GM18505 (cell line): ENCODE measurements around the gene SETD1A.

Experiments used
- ATAC-seq: cut with Tn5 transposase; IDR thresholded peaks from one replicate; pipeline ENCODE4 v1.9.1; 2021; ENCODE audit not compliant: unreplicated experiment
- POLR2A ChIP-seq: IDR thresholded peaks from 4 replicates; pipeline ENCODE4 v1.6.1; 2011; ENCODE audit warnings: borderline replicate concordance; ENCODE audit not compliant: insufficient read depth, insufficient read length; ENCODE audit errors: extremely low read depth

Gene SETD1A

DNA sequence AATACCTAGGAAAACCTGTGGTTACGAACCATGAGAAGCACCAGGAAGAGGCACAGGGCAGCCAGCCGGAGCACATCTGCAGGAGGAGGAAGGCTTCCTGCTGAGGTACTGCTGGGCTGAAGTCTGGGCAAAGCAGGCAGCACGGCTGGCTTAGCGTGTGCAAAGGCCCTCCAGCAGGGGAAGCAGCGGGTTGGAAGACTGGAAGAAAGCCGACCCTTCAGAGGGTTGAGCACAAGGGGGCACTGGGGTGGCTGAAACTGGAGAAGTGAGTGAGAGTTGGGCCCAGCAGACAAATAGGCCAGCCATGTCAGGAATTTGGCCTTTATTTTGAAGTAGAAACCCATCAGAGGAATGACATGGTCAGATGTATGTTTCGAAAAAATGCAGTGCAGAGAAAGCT is 15.3 kb downstream of the SETD1A start:
- ATAC-seq = no peak
- TF ChIP-seq POLR2A = no peak

DNA sequence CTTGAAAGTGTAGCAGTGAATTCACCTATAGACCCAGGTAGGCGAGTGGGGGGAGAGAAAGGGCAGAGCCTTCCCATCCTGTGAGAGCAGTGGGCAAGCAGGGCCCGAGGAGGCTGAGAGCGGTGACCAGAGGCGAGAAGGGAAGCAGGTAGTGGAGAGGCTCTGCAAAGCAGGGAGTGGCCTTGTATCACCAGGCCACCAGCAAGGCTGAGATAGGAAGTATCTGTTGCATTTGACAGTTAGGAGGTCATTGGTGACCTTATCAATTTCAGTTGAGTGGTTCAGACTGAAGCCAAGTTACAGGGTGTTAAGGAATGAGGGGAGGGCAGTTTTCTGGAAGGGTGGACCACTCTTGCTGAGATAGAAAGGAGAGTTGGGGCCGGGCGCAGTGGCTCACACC is 16.8 kb downstream of the SETD1A start:
- ATAC-seq = no peak
- no peak for TF ChIP-seq POLR2A

DNA sequence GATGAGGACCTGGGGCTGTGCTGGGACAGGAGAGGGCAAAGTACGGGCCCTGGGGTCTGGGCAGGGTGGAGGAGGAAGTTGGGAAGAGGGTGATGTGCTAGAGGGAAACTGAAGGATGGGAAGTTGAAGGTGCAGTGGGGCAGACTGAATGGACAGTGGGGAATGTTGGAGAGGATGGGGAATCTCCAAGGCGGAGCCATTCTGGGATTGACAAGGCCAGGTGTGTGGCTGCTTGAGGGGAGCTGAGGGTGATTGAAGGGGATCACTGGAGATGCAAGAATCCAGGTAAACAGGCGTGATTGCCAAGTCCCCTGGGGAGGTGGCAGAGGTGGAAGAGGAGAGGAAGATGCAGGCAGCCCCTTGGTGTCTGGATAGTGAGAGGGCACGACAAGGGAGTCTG is 18.9 kb downstream of the SETD1A start:
- ATAC-seq = no peak

DNA sequence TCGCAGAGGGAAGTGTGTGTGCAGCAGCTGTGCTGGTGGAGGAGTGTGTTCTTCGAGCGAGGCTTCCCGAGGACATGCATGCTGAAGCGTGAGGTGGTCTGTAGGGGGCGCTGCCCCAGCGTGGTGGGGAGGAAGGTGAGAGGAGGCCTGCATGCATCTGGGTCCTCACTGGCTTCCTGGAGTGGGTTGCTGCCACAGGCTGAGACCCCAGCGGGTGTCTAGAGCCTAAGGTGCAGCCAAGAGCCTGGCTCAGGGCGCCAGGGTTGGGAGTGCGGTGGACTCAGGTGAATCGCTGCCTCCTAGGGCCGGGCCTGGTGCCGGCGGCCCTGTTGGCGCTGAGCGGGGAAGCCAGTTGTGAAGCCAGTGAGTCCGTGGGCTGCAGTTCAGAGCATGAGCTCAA is 19.9 kb downstream of the SETD1A start:
- no peak for ATAC-seq
- TF ChIP-seq POLR2A = no peak

More for the DNA sequence above, 18.9 kb downstream of the SETD1A start:
- TF ChIP-seq POLR2A = no peak

DNA sequence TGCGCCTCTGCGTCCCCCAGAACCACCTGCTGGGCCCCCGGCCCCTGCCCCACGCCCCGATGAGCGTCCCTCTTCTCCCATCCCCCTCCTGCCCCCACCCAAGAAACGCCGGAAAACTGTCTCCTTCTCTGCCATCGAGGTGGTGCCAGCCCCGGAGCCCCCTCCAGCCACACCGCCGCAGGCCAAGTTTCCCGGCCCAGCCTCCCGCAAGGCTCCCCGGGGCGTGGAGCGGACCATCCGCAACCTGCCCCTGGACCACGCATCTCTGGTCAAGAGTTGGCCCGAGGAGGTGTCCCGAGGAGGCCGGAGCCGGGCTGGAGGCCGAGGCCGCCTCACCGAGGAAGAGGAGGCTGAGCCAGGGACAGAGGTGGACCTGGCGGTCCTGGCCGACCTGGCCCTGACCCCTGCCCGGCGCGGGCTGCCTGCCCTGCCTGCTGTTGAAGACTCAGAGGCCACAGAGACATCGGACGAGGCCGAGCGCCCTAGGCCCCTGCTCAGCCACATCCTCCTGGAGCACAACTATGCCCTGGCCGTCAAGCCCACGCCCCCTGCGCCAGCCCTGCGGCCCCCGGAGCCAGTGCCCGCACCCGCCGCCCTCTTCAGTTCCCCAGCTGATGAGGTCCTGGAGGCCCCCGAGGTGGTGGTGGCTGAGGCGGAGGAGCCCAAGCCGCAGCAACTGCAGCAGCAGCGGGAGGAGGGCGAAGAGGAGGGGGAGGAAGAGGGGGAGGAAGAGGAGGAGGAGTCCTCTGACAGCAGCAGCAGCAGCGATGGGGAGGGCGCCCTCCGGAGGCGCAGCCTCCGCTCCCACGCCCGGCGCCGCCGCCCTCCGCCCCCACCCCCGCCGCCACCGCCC is 21.8 kb downstream of the SETD1A start:
- ATAC-seq = no peak
- TF ChIP-seq POLR2A = no peak

DNA sequence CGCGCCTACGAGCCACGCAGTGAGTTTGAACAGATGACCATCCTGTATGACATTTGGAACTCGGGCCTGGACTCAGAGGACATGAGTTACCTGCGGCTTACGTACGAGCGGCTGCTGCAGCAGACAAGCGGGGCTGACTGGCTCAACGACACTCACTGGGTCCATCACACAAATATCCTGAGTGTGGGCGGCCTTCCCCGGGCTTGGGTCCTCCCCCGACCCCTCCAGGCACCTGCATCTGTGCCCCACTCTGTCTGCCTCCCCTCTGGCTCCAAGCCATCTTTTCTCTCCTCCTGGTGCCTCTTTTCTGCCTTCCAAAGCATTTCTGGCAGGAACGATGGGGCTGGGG is 22.4 kb downstream of the SETD1A start:
- no peak for ATAC-seq
- TF ChIP-seq POLR2A = no peak

DNA sequence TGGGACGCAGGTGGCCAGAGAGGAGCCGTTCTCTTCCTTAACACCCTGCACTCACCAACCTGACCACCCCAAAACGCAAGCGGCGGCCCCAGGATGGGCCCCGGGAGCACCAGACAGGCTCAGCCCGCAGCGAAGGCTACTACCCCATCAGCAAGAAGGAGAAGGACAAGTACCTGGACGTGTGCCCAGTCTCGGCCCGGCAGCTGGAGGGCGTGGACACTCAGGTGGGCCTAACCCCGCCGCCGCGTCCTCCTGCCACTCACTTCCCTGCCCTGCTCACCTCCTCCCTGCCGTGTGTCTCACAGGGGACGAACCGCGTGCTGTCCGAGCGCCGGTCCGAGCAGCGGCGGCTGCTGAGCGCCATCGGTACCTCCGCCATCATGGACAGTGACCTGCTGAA is 22.9 kb downstream of the SETD1A start:
- ATAC-seq = no peak
- TF ChIP-seq POLR2A = no peak

DNA sequence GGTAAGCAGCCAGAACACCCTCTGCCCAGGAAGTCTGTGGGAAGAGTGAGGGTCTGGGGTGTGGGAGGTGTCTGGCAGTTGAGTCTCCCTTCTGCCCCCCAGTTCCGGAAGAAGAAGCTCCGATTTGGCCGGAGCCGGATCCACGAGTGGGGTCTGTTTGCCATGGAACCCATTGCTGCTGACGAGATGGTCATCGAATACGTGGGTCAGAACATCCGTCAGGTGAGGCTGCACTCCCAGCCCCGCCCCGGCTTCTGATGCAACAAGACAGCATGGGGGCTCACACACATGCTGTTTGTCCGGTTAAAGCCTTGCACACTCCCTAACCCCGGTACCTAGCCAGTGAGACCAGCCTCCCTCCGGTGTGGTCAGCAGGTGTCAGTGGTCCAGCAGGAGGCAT is 23.4 kb downstream of the SETD1A start:
- TF ChIP-seq POLR2A = no peak
- no peak for ATAC-seq

DNA sequence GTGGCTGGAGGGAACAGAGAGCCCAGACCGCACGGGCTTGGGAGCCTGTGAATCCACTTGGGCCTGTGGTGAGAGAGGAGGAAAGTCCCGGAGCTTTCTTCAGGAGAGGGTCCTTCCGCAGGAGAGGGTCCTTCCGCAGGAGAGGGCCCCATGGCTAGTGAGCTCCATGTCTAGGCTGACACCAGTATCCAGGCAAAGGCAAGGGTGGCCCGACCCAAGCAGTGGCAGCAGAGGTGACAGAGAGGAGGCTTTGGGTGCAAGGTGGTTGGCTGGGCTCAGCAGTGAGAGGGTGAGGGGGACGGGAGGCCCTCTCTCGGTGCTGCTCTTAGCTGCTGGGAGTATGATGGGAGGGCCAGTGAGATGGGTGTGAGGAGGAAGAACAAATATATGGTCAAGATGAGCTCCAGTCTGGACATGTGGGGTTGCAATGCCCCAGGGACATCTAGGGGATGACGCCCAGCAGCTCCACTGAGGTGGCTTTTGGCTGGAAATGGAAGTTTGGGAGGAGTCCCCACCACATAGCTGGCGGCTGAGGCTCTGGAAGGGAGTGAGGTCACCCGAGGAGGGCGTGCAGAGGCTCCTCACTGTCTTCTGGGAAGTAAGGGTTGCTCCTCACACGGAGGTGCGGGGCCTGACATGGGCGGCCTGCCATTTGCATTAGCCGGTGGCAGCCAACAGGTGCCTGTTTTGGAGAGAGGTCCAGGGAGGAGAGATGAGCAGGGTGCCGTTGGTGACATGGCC is 25.2 kb downstream of the SETD1A start:
- no peak for TF ChIP-seq POLR2A
- no peak for ATAC-seq

DNA sequence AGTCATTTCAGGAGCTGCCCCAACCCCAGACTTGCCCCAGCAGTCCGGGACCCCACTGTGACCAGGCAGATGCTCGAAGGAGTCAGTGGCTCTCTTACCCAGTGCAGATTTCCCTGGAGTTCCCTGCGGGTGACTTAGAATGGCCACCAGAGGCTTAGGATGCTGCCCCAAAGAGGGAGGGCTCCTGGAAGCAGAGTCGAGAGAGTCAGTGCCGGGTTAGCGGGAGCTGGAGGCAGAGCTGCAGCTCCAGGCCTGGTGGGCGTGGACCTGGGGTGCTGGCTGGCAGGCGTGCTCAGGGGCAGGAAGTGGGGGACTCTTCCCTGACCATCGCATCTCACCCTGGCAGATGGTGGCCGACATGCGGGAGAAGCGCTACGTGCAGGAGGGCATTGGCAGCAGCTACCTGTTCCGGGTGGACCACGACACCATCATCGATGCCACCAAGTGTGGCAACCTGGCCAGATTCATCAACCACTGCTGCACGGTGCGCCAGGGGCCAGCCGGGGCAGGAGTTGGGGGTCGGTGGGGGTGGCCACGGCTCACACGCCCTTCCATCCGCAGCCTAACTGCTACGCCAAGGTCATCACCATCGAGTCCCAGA is 25.8 kb downstream of the SETD1A start:
- no peak for ATAC-seq
- no peak for TF ChIP-seq POLR2A

DNA sequence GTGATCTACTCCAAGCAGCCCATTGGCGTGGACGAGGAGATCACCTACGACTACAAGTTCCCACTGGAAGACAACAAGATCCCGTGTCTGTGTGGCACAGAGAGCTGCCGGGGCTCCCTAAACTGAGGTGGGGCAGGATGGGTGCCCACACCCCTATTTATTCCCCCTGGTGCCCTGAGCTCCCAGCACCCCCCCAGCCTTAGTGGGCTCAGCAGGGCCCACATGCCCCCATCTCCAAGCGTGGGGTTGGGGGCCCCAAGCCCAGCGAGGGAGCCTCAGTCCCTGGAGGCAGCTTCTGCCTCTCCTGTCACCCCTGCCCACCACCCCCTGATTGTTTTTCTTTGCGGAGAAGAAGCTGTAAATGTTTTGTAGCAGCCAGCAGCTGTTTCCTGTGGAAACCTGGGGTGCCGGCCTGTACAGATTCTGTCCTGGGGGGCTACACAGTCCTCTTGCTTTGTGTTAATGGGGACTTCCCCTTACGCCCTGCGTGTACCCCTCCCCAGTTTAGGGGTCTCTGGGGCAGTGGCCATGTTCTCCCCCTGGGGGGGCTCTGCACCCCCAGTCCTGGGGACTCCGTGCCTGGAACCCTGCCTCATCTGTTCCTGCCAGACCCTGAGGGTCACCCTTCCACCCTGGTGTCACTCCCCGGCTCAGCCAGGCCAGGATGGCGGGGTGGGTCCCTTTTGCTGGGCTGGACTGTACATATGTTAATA is 26.5 kb downstream of the SETD1A start:
- ATAC-seq = no peak

DNA sequence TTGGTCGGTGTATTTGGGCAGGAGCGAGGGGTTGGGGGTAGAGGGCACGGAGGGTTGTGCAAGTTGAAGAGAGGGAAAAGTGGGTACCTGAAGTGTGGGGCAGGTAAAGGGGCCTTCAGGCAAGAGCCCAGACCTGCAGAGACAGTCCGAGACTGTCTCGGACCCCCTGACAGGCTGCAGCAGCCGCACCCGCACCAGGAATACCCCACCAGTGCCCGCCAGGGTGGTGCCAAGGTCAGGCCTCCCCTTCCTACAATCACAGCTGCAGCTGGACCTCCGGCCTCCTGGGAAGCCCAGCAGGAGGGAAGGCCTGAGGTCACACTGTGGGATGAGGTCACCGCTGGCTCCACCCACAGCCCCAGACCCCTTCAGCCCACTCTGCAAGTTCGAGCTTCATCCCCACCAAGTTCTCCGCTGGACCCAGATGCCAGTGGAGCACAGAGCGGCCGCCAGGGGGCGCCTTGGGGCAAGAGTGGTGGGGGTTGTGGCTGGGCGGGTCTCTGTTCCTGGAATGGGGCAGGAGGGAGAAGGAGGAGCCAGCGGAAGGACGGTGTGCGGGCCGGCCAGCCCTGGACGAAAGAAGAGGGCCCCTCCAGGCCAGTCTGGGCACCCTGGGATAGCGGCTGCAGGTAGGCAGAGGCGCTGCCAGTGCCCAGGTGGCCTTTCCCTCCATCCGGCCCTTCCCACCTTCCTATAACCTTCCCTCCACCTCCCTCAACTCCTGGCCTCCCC is 27.3 kb downstream of the SETD1A start, which contains the start of gene HSD3B7:
Gene HSD3B7, plus strand, starts transcription at position 539 of the 732 bp plus-strand sequence. CDS start 452 bp downstream, outside the sequence.
- no peak for TF ChIP-seq POLR2A
- ATAC-seq = no peak

More for the DNA sequence above, 26.5 kb downstream of the SETD1A start:
- TF ChIP-seq POLR2A = no peak
